Effector memory CD8-positive, alpha-beta T cell (primary cell): ENCODE data around the gene MYO9A.

Experiments used
- ATAC-seq: fragments of 150-1000 bp; cut with Tn5 transposase; replicated peaks from 2 replicates; pipeline ENCODE4 v1.10.0; 2021; ENCODE audit warnings: mild to moderate bottlenecking, moderate library complexity
- DNase-seq, 3 experiments: peaks; one replicate each; pipeline ENCODE4 v3.0.0; 2021
- H3K27ac Mint-ChIP-seq, 2 donors: one replicate each; pipeline ENCODE4 v1.8.0; 2022; ENCODE audit warnings: mild to moderate bottlenecking in 2 of 2, mixed read lengths in 2 of 2, moderate library complexity in 2 of 2
- H3K27me3 Mint-ChIP-seq, 2 donors: one replicate each; pipeline ENCODE4 v1.8.0; 2022; ENCODE audit warnings: mixed read lengths in 2 of 2
- H3K36me3 Mint-ChIP-seq: one replicate; pipeline ENCODE4 v1.8.0; 2022; ENCODE audit warnings: mild to moderate bottlenecking, moderate library complexity, mixed read lengths; ENCODE audit not compliant: insufficient read depth
- H3K4me1 Mint-ChIP-seq, 2 donors: one replicate each; pipeline ENCODE4 v1.8.0; 2022; ENCODE audit warnings: low read depth in 2 of 2, mixed read lengths in 2 of 2
- H3K4me3 Mint-ChIP-seq, 2 donors: one replicate each; pipeline ENCODE4 v1.8.0; 2022; ENCODE audit warnings: mild to moderate bottlenecking in 2 of 2, mixed read lengths in 2 of 2, moderate library complexity in 2 of 2
- H3K9me3 Mint-ChIP-seq, 2 donors: one replicate each; pipeline ENCODE4 v1.8.0; 2022; ENCODE audit warnings: mixed read lengths in 2 of 2

MYO9A gene

DNA sequence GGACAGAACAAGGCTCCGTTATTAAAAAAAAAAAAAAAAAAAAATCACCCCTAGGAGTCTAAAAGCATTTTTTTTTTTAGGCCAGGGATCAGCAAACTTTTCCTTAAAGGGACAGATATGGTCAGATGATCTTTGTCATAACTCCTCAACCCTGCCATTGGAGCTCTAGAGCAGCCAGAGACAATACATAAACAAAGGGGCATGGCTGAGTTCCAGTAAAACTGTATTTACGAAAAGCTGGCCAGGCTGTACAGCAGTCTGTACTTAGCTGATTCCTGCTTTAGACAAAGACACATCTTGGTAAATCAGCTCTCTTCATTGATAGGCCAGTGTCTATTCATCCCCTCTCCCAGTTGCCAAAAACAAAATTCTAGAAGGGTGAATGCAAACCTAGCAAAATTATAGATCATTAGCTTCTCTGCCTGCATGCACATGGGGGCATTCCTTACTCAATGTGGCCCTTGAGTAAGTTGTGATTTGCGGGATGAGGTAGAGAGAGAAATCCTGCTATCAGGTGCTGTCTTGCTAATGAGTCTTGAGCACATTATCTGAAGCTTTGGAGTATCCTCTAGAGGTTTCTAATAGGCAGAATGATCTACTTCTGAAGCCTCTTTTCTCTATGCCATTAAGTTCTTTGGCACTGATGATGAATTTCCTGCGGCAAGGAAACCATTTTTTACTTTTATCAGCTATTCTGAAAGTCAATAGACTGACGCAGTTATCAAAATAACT lies 35.5 kb upstream of the MYO9A start:
- no peaks in the 10 kb centered on the region for H3K36me3 Mint-ChIP-seq
- ATAC-seq (no peak), DNase-seq (no peak)
- H3K27me3 Mint-ChIP-seq: no peaks in the 10 kb centered on the region
- no peak overlapping the region for H3K4me3 Mint-ChIP-seq
- H3K27ac Mint-ChIP-seq: no peak overlapping the region
- peaks cover 4% of the 10 kb centered on the region in 2 donors for H3K4me1 Mint-ChIP-seq
- H3K9me3 Mint-ChIP-seq: no peaks in the 10 kb centered on the region

DNA sequence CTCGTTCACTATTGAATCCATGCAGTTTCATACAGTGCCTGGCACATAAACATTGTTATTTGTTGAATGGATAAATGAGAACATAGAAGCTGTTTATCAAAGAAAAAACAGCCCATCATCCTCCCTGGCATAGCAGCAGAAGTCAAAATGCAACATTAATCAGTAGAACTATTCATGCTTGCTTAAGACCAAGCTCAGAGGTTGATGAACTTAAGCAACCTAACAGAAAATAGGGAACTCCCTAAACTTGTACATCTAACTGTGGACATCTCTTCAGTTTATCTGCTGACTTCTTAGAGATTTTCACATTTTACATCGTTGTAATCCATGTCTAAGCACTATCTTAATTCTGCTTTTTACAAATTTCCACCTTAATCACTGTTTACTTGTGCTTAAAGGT lies 29.5 kb upstream of the MYO9A start:
- DNase-seq: no peak
- Mint-ChIP-seq H3K4me1 (no peaks in the 10 kb centered on the region), H3K4me3 (no peak overlapping the region), H3K36me3 (no peaks in the 10 kb centered on the region), H3K9me3 (no peaks in the 10 kb centered on the region), H3K27me3 (peaks cover 9 to 13% of the 10 kb centered on the region in 2 donors), H3K27ac (no peak overlapping the region)
- no peak for ATAC-seq

DNA sequence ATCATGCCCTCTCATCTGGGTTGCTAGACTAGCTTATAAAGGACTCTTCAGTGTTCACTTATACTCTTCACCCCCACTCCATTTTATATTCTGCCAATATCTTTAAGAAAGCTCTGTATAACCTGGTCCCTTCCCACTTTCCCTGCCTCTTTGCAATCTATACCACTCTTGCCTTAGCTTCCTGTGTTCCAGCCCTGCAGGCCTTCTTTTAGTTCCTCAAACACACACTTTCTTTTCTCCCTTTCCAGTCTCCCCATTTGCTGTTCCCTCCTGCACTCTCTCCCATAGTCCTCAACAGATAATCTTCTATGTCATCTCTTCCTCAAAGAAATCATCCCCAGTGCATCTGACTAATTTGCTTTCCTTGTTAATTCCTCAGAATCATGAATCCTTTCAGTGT lies 29.0 kb upstream of the MYO9A start:
- peaks cover 9 to 13% of the 10 kb centered on the region in 2 donors for H3K27me3 Mint-ChIP-seq
- no peak overlapping the region for H3K4me3 Mint-ChIP-seq
- H3K4me1 Mint-ChIP-seq: no peaks in the 10 kb centered on the region
- no peaks in the 10 kb centered on the region for H3K9me3 Mint-ChIP-seq
- no peaks in the 10 kb centered on the region for H3K36me3 Mint-ChIP-seq
- ATAC-seq: no peak
- DNase-seq: no peak
- no peak overlapping the region for H3K27ac Mint-ChIP-seq

DNA sequence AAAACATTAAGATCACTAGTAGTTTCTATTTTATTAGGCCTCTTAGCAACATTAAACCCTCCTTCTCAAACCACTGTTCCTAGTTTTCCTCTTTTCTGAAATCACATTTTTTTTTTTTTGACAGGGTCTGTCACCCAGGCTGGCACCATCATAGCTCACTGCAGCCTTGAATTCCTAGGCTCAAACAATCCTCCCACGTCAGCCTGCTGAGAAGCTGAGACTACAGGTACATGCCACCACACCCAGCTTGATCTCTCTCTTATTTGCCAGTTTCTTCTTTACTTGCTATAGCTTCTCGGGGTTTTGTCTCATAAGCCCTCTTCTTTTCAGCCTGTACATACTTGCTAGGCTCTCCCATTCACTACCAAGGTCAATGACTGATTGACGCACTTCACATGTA lies 28.3 kb upstream of the MYO9A start:
- H3K9me3 Mint-ChIP-seq: no peaks in the 10 kb centered on the region
- H3K4me1 Mint-ChIP-seq: no peaks in the 10 kb centered on the region
- no peak overlapping the region for H3K4me3 Mint-ChIP-seq

GRCh38 chr15:72141171-72142084 lies 23.5 kb upstream of the MYO9A start:
- no peaks in the 10 kb centered on the region for H3K9me3 Mint-ChIP-seq
- DNase-seq (no peak), ATAC-seq (no peak)
- no peaks in the 10 kb centered on the region for H3K36me3 Mint-ChIP-seq
- H3K27ac Mint-ChIP-seq: no peak overlapping the region
- H3K27me3 Mint-ChIP-seq: peaks cover 8 to 9% of the 10 kb centered on the region in 2 donors
- no peak overlapping the region for H3K4me3 Mint-ChIP-seq
- H3K4me1 Mint-ChIP-seq: no peaks in the 10 kb centered on the region

More for the DNA sequence above, 28.3 kb upstream of the MYO9A start:
- ATAC-seq: no peak
- no peaks in the 10 kb centered on the region for H3K36me3 Mint-ChIP-seq
- no peak for DNase-seq
- no peak overlapping the region for H3K27ac Mint-ChIP-seq
- H3K27me3 Mint-ChIP-seq: peaks cover 9 to 13% of the 10 kb centered on the region in 2 donors

DNA sequence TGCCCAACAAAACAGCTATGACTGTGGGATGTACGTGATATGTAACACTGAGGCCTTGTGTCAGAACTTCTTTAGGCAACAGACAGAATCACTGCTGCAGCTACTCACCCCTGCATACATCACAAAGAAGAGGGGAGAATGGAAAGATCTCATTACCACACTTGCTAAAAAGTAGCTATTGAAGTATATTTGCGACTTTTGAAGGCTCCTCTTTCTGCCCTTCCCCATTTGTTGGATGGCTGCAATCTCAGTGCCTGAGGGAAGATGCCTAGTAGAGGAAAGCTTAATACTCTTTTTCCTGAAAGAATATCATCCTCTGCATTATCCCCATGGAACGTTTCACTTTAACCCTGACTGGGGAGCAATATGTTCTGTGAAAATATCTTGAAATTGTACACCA lies 22.1 kb upstream of the MYO9A start:
- Mint-ChIP-seq H3K36me3 (no peaks in the 10 kb centered on the region), H3K9me3 (no peaks in the 10 kb centered on the region), H3K27ac (no peak overlapping the region), H3K27me3 (no peaks in the 10 kb centered on the region), H3K4me1 (no peaks in the 10 kb centered on the region), H3K4me3 (no peak overlapping the region)
- DNase-seq (no peak), ATAC-seq (no peak)

- no peaks in the 10 kb centered on the region for H3K9me3 Mint-ChIP-seq
- H3K36me3 Mint-ChIP-seq: no peaks in the 10 kb centered on the region
- DNase-seq (no peak), ATAC-seq (no peak)
- H3K4me3 Mint-ChIP-seq: no peak overlapping the region
- no peaks in the 10 kb centered on the region for H3K4me1 Mint-ChIP-seq
- H3K27me3 Mint-ChIP-seq: no peaks in the 10 kb centered on the region
- no peak overlapping the region for H3K27ac Mint-ChIP-seq
Observed at GRCh38 chr15:72139667-72140066, 21.7 kb upstream of the MYO9A start.

GRCh38 chr15:72136170-72137051 lies 18.5 kb upstream of the MYO9A start:
- DNase-seq: no peak
- Mint-ChIP-seq H3K27ac (no peak overlapping the region), H3K36me3 (no peaks in the 10 kb centered on the region), H3K27me3 (no peaks in the 10 kb centered on the region), H3K4me3 (no peak overlapping the region), H3K9me3 (no peaks in the 10 kb centered on the region), H3K4me1 (no peaks in the 10 kb centered on the region)
- ATAC-seq: no peak

DNA sequence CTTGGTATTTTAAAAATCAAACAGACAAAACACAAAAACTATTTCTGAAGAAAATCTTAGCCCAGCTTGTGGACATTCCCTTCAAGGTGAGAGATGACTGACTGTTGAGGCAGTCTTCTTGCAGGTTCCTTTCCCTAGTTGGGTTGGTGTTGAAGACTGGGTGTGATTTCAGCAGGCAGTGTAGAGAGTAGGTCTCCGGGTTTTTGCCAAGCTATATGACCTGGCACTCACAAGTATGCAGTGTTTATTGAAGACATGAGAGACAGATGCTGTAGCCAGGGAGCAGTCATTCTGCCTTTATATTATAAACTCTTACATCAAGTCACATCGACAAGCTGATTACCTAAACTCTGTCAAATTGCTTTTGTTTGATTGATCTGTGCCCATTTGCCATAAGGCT lies 17.8 kb upstream of the MYO9A start:
- H3K27ac Mint-ChIP-seq: no peak overlapping the region

GRCh38 chr15:72133211-72133610 lies 15.3 kb upstream of the MYO9A start:
- H3K4me3 Mint-ChIP-seq: no peak overlapping the region
- no peaks in the 10 kb centered on the region for H3K9me3 Mint-ChIP-seq
- DNase-seq (no peak), ATAC-seq (no peak)
- H3K36me3 Mint-ChIP-seq: no peaks in the 10 kb centered on the region
- no peaks in the 10 kb centered on the region for H3K27me3 Mint-ChIP-seq
- H3K4me1 Mint-ChIP-seq: no peaks in the 10 kb centered on the region
- no peak overlapping the region for H3K27ac Mint-ChIP-seq

More for the DNA sequence above, 17.8 kb upstream of the MYO9A start:
- H3K36me3 Mint-ChIP-seq: no peaks in the 10 kb centered on the region
- no peaks in the 10 kb centered on the region for H3K4me1 Mint-ChIP-seq
- H3K9me3 Mint-ChIP-seq: no peaks in the 10 kb centered on the region
- no peak for DNase-seq
- H3K27me3 Mint-ChIP-seq: no peaks in the 10 kb centered on the region
- ATAC-seq: no peak
- H3K4me3 Mint-ChIP-seq: no peak overlapping the region

DNA sequence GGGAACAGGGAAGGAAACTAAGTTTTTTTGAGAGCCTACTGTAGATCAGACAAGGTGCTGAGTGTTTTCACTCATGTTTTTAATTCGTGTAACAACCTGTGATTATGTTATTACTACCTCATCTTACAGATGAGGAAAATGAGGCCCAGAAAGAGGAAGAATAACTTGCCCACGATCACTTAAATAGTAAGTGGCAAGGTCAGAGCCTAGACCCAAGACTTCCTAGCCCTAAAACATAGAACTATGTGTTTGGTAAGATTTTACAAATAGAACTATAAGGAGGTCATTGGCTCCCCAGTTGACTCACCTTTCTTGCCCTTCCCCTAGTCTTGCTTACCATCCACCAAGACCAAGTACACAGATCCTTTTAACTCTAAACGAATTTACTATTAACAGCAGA lies 14.0 kb upstream of the MYO9A start:
- Mint-ChIP-seq H3K4me3 (no peak overlapping the region), H3K36me3 (no peaks in the 10 kb centered on the region), H3K4me1 (no peaks in the 10 kb centered on the region), H3K9me3 (no peaks in the 10 kb centered on the region), H3K27me3 (no peaks in the 10 kb centered on the region), H3K27ac (no peak overlapping the region)
- DNase-seq: no peak
- ATAC-seq: no peak

- no peak overlapping the region for H3K4me3 Mint-ChIP-seq
- no peak for ATAC-seq
- H3K27me3 Mint-ChIP-seq: no peaks in the 10 kb centered on the region
- no peaks in the 10 kb centered on the region for H3K9me3 Mint-ChIP-seq
- H3K27ac Mint-ChIP-seq: no peak overlapping the region
- no peaks in the 10 kb centered on the region for H3K36me3 Mint-ChIP-seq
- no peak for DNase-seq
- no peaks in the 10 kb centered on the region for H3K4me1 Mint-ChIP-seq
Observed at GRCh38 chr15:72130272-72130671, 12.3 kb upstream of the MYO9A start.

DNA sequence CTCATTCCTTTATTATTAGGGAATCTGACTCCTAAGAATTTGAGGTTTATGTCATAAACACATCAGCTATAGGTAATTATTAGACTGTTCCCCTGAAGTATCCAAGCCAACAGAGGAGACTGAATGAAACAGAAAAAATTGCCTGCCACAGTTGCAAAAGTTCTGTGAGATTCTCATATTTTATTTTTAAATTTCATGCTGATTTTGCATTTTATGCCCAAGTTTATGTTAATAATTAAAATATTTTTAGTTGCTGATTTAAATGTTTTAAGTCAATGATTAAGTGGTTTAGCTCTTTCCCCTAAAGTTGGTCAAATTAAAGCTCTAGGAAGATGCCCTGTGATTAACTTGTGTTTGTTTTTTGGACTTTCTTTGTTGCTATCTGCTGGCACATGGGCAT lies 10.4 kb upstream of the MYO9A start:
- ATAC-seq: no peak
- Mint-ChIP-seq H3K4me1 (no peaks in the 10 kb centered on the region), H3K4me3 (no peak overlapping the region)

More for the DNA sequence above, 10.4 kb upstream of the MYO9A start:
- no peaks in the 10 kb centered on the region for H3K9me3 Mint-ChIP-seq
- no peaks in the 10 kb centered on the region for H3K36me3 Mint-ChIP-seq
- H3K27me3 Mint-ChIP-seq: no peaks in the 10 kb centered on the region
- DNase-seq: no peak
- H3K27ac Mint-ChIP-seq: no peak overlapping the region
